SIG-M5 treated with dmso at 0.1 percent for 504 hours (cell line): ENCODE data around the gene HHIPL1.

Experiments
- DNase-seq: peaks from one replicate; lab custom pipeline; 2025; ENCODE audit not compliant: unreplicated experiment; lab: John Stamatoyannopoulos, UW

Gene HHIPL1

DNA sequence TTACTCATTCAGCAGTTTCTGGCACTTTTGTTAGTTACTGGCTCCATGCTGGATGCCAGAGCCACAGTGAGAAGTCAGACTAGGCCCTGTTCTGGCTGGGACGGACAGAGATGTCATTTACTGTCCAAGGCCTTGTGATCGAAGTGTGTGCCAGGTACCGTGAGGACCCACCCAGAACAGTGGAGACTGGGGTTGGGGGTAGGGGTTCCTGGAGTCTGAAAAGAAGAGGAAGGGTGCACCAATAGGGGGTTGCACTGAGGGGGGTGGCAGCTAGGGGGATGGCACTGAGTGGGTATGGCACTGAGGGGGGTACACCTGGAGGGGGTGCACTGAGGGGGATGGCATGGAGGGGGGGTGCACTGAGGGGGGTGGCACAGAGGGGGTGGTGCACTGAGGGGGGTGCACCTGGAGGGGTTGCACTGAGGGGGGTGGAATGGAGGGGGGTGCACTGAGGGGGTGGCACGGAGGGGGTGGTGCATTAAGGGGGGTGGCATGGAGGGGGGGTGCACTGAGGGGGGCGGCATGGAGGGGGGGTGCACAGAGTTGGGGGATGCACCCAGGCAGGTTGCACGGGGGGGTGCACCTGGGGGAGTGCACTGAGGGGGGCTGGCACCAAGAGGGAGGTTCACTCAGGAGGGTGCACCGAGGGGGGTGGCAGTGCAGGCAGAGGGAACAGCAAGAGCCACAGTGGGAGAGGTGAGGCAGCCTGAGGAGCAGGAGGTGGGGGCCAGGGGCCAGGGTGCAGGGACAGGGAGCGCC, 28.6 kb downstream of the HHIPL1 start:
- DNase-seq, result no peak

DNA sequence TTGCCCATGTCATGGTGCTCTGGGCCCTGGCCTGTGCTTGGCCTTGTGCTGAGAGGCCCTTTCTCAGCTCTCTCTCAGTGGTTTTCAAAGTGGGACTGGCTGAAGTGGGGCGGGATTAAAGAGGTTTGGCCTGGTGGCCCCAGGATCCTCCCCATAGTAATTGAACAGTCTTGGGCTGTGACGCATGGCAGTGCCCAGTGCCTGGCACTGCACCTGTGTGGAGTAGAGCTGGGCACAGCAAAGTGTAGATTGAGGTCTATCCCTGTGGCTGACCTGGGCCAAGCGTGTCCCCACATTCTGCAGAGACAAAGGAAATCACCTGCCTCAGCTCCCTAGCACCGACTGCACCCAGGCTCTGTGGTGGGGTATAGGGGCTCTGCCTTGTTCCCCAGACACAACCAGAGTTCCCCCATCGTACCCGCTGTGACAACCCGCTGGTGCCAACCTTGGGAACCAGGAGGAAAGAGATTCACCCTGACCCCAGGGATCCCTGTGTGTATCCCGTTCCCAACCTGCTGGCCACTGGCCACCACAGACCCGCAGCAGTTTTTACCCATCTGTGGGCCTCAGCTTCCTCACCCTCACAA, 29.2 kb downstream of the HHIPL1 start:
- DNase-seq, result no peak

DNA sequence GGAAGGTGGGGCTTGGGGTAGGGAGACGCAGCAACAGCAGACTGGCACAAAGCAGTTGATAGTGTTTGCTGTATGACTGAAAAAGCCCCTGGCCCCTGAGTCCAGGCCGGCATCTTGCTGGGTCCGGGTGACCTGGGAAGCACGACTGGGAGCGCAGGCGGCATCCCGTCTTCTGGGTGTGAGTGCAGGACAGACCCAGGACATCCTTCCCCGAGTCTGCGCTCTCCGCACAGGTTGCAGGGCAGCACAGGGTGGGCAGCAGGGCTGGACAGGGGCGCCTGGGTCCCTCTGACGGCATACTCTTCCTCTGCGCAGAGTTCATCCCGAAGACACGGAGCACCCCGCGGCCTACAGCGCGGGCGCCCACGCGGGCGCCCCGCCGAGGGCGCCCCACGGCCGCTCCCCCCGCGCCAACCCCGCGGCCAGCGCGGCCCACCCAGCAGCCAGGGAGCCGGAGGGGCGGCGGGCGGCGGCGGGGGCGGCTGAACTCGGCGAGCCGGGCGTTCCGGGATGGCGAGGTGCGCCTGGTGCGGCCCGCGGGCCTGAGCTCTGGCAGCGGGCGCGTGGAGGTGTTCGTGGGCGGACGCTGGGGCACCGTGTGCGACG, 29.9 kb downstream of the HHIPL1 start:
- DNase-seq, result no peak

DNA sequence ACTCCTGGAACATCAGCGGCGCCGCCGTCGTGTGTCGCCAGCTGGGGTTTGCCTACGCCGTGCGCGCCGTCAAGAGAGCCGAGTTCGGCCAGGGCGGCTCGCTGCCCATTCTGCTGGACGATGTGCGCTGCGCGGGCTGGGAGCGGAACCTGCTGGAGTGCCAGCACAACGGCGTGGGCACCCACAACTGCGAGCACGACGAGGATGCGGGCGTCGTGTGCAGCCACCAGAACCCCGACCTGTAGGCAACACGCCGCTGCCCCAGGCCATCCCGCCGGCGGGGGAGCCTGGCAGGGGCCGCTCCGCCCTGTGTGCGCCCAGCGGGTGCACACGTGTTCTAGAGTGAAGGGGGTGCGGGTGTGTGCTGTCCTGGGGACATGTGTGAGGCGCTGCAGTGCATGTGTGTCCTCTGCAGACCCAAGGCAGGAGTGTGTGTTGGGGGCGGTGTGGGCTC, 30.5 kb downstream of the HHIPL1 start:
- DNase-seq, result no peak

DNA sequence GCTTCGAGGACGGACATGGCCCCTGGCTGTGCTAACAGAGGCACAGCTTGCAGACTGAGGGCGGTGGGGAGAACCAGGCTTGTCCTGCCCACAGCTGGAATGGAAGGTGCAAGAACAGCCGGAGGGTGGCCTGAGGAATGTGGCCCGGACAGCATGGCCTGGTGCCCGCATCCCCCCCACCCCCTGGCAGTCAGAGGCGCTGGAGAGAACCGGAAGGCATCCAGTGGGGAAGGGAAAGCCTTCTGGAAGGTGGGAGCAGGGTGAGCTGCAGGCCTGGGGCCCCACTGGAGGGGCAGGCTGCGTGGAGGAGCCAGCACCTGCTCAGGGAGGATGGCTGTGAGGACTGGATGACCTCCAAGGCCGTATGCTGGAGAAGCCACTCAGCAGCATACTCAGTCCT, 31.0 kb downstream of the HHIPL1 start:
- DNase-seq, result no peak

DNA sequence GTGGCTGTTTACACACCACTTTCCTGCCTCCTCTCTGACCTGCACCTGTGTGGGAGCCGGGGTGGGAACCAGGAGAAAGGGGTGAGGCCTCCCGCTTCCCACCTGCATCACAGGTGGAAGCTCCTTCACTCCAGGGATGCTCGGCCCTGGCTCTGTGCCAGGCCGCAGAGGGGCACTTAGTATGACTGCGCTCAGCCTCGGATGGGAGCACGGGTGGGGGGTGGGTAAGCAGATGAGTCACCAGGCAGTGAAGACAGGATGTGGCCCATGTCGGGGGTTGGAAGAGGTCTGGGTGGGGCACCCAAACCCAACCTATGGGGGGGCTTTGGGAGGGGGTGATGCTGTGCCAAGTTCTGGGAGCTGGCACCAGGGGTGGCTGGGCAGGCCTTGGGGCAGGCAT, 31.7 kb downstream of the HHIPL1 start:
- DNase-seq, result no peak

DNA sequence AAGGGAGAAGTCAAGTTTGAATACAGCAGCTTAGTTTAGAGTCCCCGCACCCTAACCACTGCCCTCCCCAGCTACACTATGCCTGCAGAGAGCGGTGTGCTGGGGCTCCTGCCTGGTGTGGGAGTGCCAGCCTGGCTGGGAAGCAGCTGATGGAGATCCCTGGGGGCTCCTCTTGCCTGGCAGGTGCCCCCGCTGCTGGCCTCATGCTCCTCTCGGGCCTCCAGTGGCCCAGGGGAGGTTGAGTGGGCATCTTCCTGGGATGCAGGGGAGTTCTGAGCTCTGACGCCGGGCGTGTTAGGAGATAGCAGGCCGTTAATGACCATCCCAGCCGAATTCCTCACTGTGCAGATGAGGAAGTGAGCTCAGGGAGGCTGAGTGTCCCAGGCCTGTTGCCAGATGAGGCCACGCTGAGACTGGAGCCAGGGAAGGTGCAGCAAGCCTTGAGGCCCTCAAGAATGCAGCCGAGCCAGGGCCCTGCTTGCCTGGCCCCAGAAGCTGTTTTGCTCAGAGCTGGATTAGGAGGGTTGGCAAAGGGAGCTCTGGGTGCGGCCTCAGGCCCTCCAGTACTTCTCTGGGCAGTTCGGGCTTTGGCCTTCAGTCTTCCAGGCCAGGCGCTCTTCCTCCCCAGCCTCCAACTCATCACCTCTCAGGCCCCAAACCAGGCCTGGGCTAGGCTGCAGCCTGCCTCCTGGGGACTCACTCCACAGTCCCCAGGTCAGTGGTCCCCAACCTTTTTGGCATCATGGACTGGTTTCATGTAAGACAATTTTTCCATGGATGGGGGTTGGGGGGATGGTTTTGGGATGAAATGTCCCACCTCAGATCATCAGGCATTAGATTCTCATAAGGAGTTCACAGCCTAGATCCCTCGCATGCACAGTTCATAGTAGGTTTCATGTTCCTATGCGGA, 32.6 kb downstream of the HHIPL1 start:
- no peak for DNase-seq

DNA sequence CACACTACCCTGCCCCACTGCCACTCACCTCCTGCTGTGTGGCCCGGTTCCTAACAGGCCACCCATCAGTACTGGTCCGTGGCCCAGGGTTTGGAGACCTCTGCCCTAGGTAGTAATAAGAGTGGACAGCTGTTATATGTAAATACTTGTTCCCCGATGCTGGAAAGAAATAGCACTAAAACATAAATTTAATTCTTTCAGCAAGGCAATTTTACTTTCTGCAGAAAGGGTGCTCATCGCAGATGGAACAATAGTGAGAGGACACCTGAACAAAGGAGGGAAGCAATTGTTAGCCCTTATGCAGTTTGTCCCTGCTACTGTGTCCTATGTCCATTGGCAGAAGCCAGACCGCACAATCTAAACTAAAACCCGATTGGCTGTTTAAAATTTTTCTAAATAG, 33.3 kb downstream of the HHIPL1 start:
- DNase-seq, result no peak

DNA sequence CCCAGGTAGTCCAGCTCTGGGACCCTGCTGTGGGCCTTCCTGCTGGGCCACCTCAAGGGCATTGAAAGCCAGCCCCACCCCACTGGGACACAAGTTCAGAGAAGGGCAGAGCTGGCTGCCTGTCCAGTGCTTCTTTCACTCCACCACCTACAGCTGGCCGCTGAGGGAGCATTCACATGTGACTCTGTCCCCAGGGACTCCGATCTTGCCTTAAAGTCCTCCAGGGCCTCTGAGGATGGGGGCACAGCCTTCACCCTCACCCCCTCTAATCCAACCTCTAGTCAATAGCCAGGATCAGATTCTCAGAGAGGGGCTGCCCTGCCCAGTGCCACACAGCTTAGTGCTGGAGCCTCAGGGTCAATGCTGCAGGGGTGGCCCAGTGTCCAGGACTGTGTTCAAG, 34.2 kb downstream of the HHIPL1 start:
- no peak for DNase-seq

DNA sequence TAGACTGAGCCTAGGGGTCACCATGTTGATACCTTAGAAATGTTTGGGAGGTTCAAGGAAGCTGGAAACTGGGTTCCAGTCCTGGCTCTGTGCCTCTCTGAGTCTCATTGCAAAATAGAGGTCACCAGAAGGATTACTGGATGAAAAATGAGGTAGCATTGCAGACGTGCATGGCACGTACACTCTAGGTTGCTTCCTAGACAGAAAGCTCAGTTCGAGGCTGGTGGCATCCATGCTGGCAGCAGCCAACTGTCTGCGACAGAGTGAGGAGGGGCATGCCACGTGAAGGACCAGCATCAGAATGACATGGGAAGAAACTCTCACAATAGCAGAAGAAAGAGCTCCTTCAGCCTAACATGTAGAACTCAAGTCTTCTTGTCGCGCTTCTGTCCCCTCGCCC, 34.6 kb downstream of the HHIPL1 start:
- DNase-seq, result no peak

DNA sequence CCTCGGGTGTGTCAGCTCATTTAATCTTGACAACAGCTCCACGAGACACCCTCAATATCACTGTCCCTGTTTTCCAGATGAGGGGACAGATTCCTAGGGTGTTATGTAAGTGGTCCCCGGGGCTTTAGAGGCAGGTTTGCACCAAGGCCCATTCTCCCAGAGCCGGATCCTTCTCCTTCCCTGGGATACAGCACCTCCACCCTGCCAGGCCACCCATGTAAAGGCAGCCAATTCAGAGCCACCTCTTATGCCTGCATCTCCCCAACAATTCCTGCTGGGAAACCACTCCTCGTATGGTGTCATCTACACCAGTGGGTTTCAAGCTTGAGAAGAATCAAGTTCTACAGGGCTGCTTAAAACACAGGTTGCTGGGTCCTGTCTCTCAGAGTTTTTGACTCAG, 35.1 kb downstream of the HHIPL1 start:
- DNase-seq, result no peak

DNA sequence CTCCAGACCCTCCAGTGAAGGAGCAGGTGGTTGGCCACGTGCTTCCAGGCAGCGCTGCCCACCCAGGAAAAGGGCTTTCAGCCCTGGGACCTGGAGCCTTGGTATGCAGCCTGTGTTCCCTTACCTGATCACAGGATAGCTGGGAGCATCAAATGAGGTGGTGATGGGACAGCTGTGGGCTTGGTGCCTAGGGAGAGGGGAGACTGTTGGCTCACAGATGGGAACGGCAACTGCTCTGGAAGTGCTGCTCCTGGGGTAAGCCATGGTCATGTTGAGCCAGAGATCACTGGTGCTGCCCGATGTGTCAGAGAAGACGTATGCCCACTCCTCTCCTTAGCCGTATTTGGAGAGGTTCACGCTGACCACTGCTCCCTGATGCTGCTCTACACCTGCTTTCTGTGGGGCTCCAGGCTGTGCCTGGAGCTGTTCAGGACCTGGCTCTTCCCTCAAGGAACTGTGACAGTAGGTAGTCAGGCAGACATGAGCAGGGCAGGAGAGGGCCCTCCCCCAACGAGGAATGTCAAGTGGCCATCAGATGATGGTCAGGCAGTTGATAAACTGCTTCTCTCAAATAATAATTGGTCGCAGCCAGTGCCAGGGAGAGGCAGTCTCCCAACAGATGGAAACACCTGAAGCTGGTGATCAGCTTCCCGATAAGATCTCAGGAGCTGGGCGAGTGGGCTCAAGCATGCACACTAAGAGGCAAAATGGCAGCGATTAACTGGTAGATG, 36.3 kb downstream of the HHIPL1 start:
- DNase-seq, result no peak

DNA sequence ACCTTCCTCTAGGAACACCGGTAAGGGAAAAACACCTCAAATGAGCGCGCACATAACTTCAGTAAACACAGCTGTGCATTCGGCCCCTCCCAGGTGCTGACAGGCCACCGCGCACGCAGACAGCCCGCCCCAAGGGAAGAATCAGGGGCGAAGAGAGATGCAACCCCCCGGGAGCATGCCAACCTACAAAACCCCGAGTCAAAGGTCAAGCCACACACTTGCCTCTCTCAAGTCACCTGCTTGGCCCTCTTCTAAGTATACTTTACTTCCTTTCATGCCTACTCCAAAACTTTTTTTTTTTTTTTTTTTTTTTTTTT, 36.9 kb downstream of the HHIPL1 start:
- DNase-seq, result no peak

DNA sequence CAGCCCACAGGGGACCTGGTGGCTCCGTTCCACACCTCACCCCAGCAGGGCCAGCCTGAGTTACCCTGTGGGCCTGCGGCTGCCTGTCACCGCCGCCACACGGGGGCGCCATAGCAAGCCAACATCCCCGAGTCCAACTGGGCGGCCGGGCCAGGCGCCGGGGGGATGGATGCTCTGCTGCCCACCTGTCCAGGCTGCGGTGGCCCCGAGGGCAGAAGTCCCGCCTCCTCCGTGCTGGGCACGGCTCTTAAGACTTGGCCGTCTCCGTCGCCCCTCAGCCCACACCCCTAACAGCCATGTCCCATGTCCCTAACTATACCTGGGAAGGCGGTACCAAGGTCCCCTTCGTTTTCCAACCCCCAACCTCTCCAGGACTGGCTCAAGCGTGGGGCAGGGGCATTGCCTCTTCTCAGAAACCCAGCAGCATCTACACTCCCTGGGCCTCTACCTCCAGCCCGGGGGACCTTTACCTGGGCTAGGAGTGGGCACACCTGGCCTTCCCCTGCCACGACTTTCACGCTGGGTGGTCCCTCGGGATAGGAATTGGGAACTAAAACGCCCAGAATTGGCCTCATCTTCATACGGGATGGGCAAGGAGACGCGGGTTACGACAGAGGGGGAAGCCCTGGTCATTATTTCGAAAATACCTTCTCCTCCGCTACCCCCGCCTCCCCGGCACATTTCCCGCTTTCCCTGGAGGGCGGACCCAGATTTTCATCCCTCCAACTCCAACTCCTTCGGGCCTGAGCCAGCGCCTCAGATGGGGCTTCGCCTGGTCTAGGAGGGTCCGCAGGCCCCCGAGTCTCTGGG, 38.1 kb downstream of the HHIPL1 start:
- DNase-seq, result peak; percentile 59

DNA sequence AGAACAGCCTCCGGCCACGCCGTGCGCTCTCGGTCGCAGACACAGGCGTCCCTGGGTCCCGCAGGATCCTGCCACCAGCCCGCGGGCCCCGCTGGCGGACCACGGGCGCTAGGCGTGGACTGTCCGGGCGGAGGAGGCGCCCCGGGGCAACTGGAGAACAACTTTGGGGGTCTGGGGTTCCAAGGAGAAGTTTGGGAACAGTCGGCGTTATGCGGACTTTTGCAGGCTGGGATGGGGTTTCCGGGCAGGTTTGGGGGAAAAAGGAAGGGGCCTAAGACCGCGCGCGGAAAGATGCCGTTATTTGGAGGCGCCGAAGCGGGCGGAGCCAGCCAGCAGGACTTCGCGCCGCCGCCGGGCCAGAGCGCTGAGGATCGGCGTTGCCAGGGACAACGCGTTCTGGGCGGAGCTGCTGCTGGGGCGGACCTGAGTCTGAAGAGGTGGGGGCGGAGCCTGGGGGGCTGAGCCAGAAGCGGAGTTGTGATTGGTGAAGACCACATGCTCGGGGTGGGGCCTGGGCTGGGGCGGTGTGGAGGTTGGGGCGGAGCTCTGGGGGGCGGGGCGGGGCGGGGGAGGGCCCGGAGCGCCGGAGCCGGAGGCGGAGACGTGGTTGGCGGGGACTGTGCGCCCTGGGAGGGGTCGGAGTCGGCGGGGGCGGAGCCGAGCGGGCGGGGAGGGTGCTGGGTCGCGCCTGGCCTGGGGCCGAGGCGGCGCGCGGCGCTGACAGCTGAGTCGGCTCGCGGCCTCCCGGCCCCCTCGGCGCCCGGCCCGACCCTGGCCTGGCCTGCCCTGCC, 38.9 kb downstream of the HHIPL1 start, which contains the start of gene CYP46A1:
CYP46A1 (plus strand) TSS at position 680 of the 791 bp plus-strand sequence. CDS start 120 bp downstream, outside the sequence.
- DNase-seq, result peak; percentile 98

DNA sequence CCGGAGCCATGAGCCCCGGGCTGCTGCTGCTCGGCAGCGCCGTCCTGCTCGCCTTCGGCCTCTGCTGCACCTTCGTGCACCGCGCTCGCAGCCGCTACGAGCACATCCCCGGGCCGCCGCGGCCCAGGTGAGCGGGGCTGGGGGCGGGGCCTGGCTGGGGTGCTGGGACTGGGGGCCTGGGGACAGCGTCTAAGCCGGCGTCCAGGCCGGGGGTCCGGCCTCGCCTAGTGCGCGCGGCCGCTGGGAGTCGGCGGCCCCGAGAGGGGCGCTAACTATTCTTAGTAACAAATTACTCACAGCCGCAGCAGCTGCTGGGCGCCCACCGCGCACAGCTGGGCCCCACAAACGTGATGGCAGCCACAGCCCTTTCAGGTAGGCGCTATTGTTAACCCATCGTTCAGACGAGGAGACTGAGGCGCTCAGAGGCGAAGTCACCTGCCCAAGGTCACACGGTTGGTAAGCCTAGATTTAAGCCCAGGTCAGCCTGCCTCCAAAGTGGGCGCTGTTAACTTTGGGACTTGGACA, 39.5 kb downstream of the HHIPL1 start:
- no peak for DNase-seq

DNA sequence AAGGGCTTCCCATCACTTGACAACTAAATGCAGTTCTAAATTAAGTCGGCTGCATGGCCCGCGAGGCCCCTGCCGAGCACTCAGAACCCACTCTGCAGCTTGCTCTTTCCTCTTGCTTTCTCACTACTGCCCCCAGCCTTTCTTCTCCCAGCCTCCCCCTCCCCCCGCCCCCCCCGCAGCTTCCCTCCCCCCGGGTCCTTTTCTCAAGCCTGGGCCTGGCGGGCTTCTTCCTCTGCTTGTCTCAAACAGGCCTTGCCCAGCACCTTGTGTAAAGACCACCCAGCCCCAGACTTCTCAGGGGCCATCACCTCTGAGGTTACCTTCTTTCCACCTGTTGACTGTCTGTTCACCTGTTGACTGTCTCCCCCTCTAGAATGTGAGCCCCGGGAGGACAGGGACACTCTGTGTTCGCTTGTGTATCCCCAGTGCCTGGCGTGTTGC, 40.2 kb downstream of the HHIPL1 start:
- DNase-seq, result no peak

DNA sequence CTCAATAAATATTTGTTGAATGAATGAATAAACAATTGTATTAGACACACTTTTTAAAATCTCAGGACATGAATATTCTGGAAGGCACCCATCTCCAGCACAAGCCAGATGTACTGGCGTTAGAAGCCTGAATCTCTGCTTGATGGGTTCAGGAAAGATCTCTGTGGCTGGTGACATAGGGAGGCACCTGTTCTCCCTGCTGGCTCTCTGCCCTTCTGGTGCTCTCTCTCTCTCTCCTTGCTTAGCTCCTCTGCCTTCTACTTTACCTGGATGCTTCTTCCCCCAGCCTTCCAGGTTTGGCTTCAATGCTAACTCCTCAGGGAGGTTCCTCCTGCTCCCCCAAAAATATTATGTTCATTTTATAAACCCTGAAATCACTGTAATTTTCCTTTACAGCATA, 40.7 kb downstream of the HHIPL1 start:
- no peak for DNase-seq
